ENCODE results near the gene SP3.

- no peak for TF ChIP-seq REST (IDR thresholded peaks at IDR 0.05)
- TF ChIP-seq RAD21 (conservative IDR thresholded peaks at IDR 0.05 in 1 of 2, IDR thresholded peaks at IDR 0.05 in 1 of 2) = no peak
- TF ChIP-seq ZNF302 (CRISPR knock-in tag; IDR thresholded peaks at IDR 0.05) = no peak
- no peak for TF ChIP-seq E2F6 (IDR thresholded peaks at IDR 0.05; ENCODE audit: borderline replicate concordance, low read depth)
- no peak for TF ChIP-seq POLR2A (IDR thresholded peaks at IDR 0.05; ENCODE audit: low read length)
- TF ChIP-seq PBX3 (IDR thresholded peaks at IDR 0.05) = no peak
- no peak for TF ChIP-seq CTCF (IDR thresholded peaks at IDR 0.05)
- TF ChIP-seq NFE2L2 (conservative IDR thresholded peaks at IDR 0.05; ENCODE audit: low read length) = no peak
- TF ChIP-seq CBX2 (IDR thresholded peaks at IDR 0.05; ENCODE audit: borderline replicate concordance, low read depth) = no peak
- TF ChIP-seq ELK1 (IDR thresholded peaks at IDR 0.05; ENCODE audit: low read depth, low read length) = no peak
- TF ChIP-seq PHF8 (IDR thresholded peaks at IDR 0.05; ENCODE audit: borderline replicate concordance, low read depth) = no peak
- no peak for TF ChIP-seq MAX (IDR thresholded peaks at IDR 0.05)
- no peak for TF ChIP-seq USF2 (IDR thresholded peaks at IDR 0.05)
Observed at GRCh38 chr2:173986805-173987204, 21.6 kb upstream of the SP3 start.
